D341Med (cell line): ENCODE measurements around the gene TMEM132D.

ENCODE experiments used
- DNase-seq: peaks from one replicate; pipeline ENCODE4 v3.0.0; 2012; ENCODE audit warnings: low spot score

The TMEM132D gene

GRCh38 chr12:129659961-129660622 lies 243.7 kb downstream of the TMEM132D start:
- no peak for DNase-seq

GRCh38 chr12:129657179-129657578 lies 246.6 kb downstream of the TMEM132D start:
- DNase-seq: no peak

GRCh38 chr12:129651951-129652350 lies 251.9 kb downstream of the TMEM132D start:
- no peak for DNase-seq

GRCh38 chr12:129641926-129642325 lies 261.9 kb downstream of the TMEM132D start:
- no peak for DNase-seq

- no peak for DNase-seq
Measured at GRCh38 chr12:129635021-129635685, 268.7 kb downstream of the TMEM132D start.

- DNase-seq: no peak
Measured at GRCh38 chr12:129631316-129631715, 272.5 kb downstream of the TMEM132D start.

GRCh38 chr12:129629901-129630300 lies 273.9 kb downstream of the TMEM132D start:
- no peak for DNase-seq

- no peak for DNase-seq
Measured at GRCh38 chr12:129622566-129622965, 281.3 kb downstream of the TMEM132D start.

- DNase-seq: no peak
Measured at GRCh38 chr12:129619271-129619670, 284.6 kb downstream of the TMEM132D start.

GRCh38 chr12:129617849-129618248 lies 286.0 kb downstream of the TMEM132D start:
- no peak for DNase-seq

GRCh38 chr12:129615001-129615400 lies 288.8 kb downstream of the TMEM132D start:
- DNase-seq: no peak

- DNase-seq: no peak
Measured at GRCh38 chr12:129614221-129614885, 289.5 kb downstream of the TMEM132D start.

- no peak for DNase-seq
Measured at GRCh38 chr12:129613314-129613713, 290.5 kb downstream of the TMEM132D start.

GRCh38 chr12:129610601-129611120 lies 293.2 kb downstream of the TMEM132D start:
- DNase-seq: no peak

GRCh38 chr12:129607756-129608155 lies 296.1 kb downstream of the TMEM132D start:
- no peak for DNase-seq

GRCh38 chr12:129607301-129607700 lies 296.5 kb downstream of the TMEM132D start:
- DNase-seq: no peak

- no peak for DNase-seq
Measured at GRCh38 chr12:129606239-129606638, 297.6 kb downstream of the TMEM132D start.

- no peak for DNase-seq
Measured at GRCh38 chr12:129605666-129606065, 298.2 kb downstream of the TMEM132D start.

GRCh38 chr12:129604506-129604905 lies 299.3 kb downstream of the TMEM132D start:
- no peak for DNase-seq

GRCh38 chr12:129599406-129599805 lies 304.4 kb downstream of the TMEM132D start:
- DNase-seq: no peak

GRCh38 chr12:129594098-129594497 lies 309.7 kb downstream of the TMEM132D start:
- no peak for DNase-seq

GRCh38 chr12:129592449-129592848 lies 311.4 kb downstream of the TMEM132D start:
- DNase-seq: no peak

GRCh38 chr12:129589503-129589902 lies 314.3 kb downstream of the TMEM132D start:
- no peak for DNase-seq
